Uterus (tissue), 4 donors: ENCODE results near the gene TSHZ2. TPM values are rescaled to one million over a fixed set of nuclear protein-coding genes. Genes with fewer than 3 reads are reported as not detected.

Experiments
- DNase-seq, 2 donors: peaks; one replicate each; pipeline ENCODE4 v3.0.0-alpha.2; 2019 to 2020
- H3K27ac ChIP-seq, 2 donors: fragments of 200-600 bp; sonication (generic); 1 replicate in 1 of 2; 2 replicates in 1 of 2; pipeline ENCODE4 v1.5.1; 2016 to 2018
- H3K27me3 ChIP-seq, 2 donors: fragments of 200-600 bp; sonication (generic); one replicate each; pipeline ENCODE4 v1.5.1; 2018 to 2019; ENCODE audit warnings: control low read depth in 1 of 2
- H3K36me3 ChIP-seq, 2 donors: fragments of 200-600 bp; sonication (generic); one replicate each; pipeline ENCODE4 v1.5.1; 2019; ENCODE audit warnings: control low read depth in 1 of 2
- H3K4me1 ChIP-seq, 2 donors: fragments of 200-600 bp; sonication (generic); one replicate each; pipeline ENCODE4 v1.5.1; 2018 to 2019; ENCODE audit warnings: control low read depth in 1 of 2
- H3K4me3 ChIP-seq, 2 donors: fragments of 200-600 bp; sonication (generic); 1 replicate in 1 of 2; 2 replicates in 1 of 2; pipeline ENCODE4 v1.5.1; 2018 to 2019; ENCODE audit warnings: mild to moderate bottlenecking in 1 of 2
- H3K9me3 ChIP-seq, 2 donors: fragments of 200-600 bp; sonication (generic); one replicate each; pipeline ENCODE4 v1.5.1; 2019; ENCODE audit warnings: control low read depth in 1 of 2
- CTCF ChIP-seq, 4 experiments: fragments of 200-600 bp in 2 of 4; fragments of 450-650 bp in 2 of 4; sonication (generic) in 2 of 4; IDR thresholded peaks; one replicate each; pipeline ENCODE4 v1.5.1; 2016 to 2019; ENCODE audit warnings: antibody characterized with exemption in 4 of 4, mild to moderate bottlenecking in 2 of 4, moderate library complexity in 1 of 4
- POLR2A ChIP-seq, 2 donors: fragments of 450-650 bp; IDR thresholded peaks; one replicate each; pipeline ENCODE4 v1.6.1; 2016; ENCODE audit warnings: antibody characterized with exemption in 2 of 2, mild to moderate bottlenecking in 1 of 2, moderate library complexity in 1 of 2
- intact Hi-C: fragments of 100-400 bp; cut with DNase I; formaldehyde crosslinking; loops from one replicate; pipeline ENCODE4 v1.15.1; 2023; ENCODE audit warnings: low total_unique reads
- total RNA-seq, 4 donors: library from RNA; depleted of rRNA in 3 of 4; stranded (reverse); fragments of >200 nt in 3 of 4; gene quantifications; one replicate each; pipeline versions ENCODE4 v1.1.0 to v1.2.4, GENCODE V29; 2014 to 2023
- donor health status: DM: yes; HTN: yes; CAD: no.

The TSHZ2 gene
- total RNA-seq, 4 donors from 2014 or later = 22.0 to 50.1 (median 33.1) TPM

- Histone ChIP-seq H3K36me3 (no peaks in the 10 kb centered on the region), H3K4me1 (no peaks in the 10 kb centered on the region), H3K9me3 (no peaks in the 10 kb centered on the region), H3K4me3 (no peak overlapping the region), H3K27ac (no peak overlapping the region), H3K27me3 (no peaks in the 10 kb centered on the region)
- no peak for DNase-seq
- TF ChIP-seq CTCF (IDR thresholded peaks at IDR 0.05) (no peak), POLR2A (IDR thresholded peaks at IDR 0.05) (no peak)
- intact Hi-C loops = no loop called here
Observed at GRCh38 chr20:53423587-53424146, 451.5 kb downstream of the TSHZ2 start.

- Histone ChIP-seq H3K27me3 (no peaks in the 10 kb centered on the region), H3K27ac (no peak overlapping the region), H3K4me1 (no peaks in the 10 kb centered on the region), H3K9me3 (no peaks in the 10 kb centered on the region), H3K36me3 (no peaks in the 10 kb centered on the region), H3K4me3 (no peak overlapping the region)
- intact Hi-C loops = no loop called here
- no peak for DNase-seq
- TF ChIP-seq CTCF (IDR thresholded peaks at IDR 0.05) = no peak
- no peak for TF ChIP-seq POLR2A (IDR thresholded peaks at IDR 0.05)
Observed at GRCh38 chr20:53425481-53425880, 453.3 kb downstream of the TSHZ2 start.

DNA sequence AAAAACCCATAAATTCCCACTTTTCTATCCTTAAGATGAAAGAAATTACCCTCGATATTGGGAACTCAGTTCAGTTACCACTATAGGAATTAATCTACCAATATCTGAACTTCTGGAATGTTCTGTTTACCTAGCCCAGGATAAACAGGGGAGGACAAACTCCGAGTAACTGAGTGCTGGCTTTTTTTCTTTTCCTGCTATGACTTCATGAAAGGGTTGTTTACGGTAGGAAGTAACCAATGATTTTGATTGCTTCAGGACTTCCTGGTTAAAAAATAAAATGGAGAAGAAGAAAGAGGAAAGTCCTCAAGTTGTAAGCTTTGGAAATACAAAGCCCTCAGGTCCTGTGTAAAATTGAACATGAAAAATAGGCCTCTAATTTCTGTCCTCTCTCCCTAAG lies 453.8 kb downstream of the TSHZ2 start:
- no peaks in the 10 kb centered on the region for H3K36me3 ChIP-seq
- H3K27me3 ChIP-seq = no peaks in the 10 kb centered on the region
- H3K9me3 ChIP-seq = no peaks in the 10 kb centered on the region
- no peak overlapping the region for H3K27ac ChIP-seq
- H3K4me3 ChIP-seq = no peak overlapping the region
- DNase-seq = no peak
- intact Hi-C loops = no loop called here
- H3K4me1 ChIP-seq = no peaks in the 10 kb centered on the region
- TF ChIP-seq CTCF (IDR thresholded peaks at IDR 0.05) (no peak), POLR2A (IDR thresholded peaks at IDR 0.05) (no peak)

- Histone ChIP-seq H3K4me3 (no peak overlapping the region), H3K4me1 (no peaks in the 10 kb centered on the region), H3K9me3 (no peaks in the 10 kb centered on the region), H3K27me3 (no peaks in the 10 kb centered on the region), H3K36me3 (no peaks in the 10 kb centered on the region), H3K27ac (no peak overlapping the region)
- intact Hi-C loops = no loop called here
- no peak for DNase-seq
- no peak for TF ChIP-seq CTCF (IDR thresholded peaks at IDR 0.05)
- no peak for TF ChIP-seq POLR2A (IDR thresholded peaks at IDR 0.05)
Observed at GRCh38 chr20:53426766-53427312, 454.7 kb downstream of the TSHZ2 start.

GRCh38 chr20:53427951-53428350 lies 455.8 kb downstream of the TSHZ2 start:
- intact Hi-C loops = no loop called here

More at GRCh38 chr20:53427951-53428350, 455.8 kb downstream of the TSHZ2 start:
- no peaks in the 10 kb centered on the region for H3K27me3 ChIP-seq
- no peaks in the 10 kb centered on the region for H3K4me1 ChIP-seq
- no peaks in the 10 kb centered on the region for H3K9me3 ChIP-seq
- H3K4me3 ChIP-seq = no peak overlapping the region
- TF ChIP-seq CTCF (IDR thresholded peaks at IDR 0.05) = no peak
- TF ChIP-seq POLR2A (IDR thresholded peaks at IDR 0.05) = no peak
- H3K36me3 ChIP-seq = no peaks in the 10 kb centered on the region
- no peak for DNase-seq
- H3K27ac ChIP-seq = no peak overlapping the region
